NCI-H2196 (cell line): Measurements from ENCODE around the gene EPC1.
"Not testable (repeated sequence)": the region's sequence is repeated elsewhere in the genome, so short reads cannot be mapped to it uniquely, and the experiment has no call there.

Source experiments
- DNase-seq: peaks from one replicate; lab custom pipeline; 2025; ENCODE audit not compliant: unreplicated experiment; lab: John Stamatoyannopoulos, UW

Gene EPC1

GRCh38 chr10:32298075-32298812, 48.7 kb downstream of the EPC1 start:
- no peak for DNase-seq

GRCh38 chr10:32295027-32295426, 51.9 kb downstream of the EPC1 start:
- DNase-seq, result no peak

DNA sequence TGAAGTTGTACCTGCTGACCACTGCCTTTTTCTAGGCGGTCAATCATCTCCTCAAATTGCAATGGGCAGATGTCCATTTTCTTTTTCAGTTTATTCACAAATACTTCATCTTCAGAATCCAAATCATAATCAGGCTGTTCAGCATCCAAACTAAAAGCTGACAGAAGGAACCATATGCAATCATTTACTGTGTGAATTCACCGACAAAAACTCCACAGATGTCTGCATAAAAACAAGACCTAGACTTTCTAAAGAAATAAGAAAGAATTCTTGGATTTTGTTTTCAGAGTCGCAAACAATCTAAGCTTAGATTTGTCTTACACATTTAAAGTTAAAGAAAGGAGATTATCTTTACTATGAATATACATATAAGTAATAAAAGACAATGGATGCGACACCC, 53.4 kb downstream of the EPC1 start:
- DNase-seq, result no peak

DNA sequence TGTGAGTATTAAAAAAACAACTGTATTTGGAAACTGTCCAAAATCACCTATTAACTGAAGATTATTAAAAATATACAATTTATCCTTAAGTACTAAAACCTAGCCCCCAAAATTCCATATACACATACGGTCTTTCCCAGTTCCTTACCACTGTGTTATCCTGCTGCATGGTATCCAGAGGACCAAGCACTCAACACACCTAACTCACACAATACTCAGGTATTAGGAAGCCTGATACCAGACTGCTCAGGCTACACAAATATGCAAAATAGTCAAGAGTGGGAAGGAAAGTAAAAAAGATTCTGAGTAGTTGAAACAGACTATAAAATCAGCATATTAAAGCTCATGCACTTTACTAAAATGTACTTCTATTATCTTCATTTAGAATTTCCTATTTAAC, 67.2 kb downstream of the EPC1 start:
- DNase-seq, result no peak

GRCh38 chr10:32273336-32273735, 73.6 kb downstream of the EPC1 start:
- DNase-seq, result no peak

GRCh38 chr10:32271617-32272016, 75.3 kb downstream of the EPC1 start:
- no peak for DNase-seq

- DNase-seq, result no peak
These were observed 77.4 kb downstream of the EPC1 start for GRCh38 chr10:32269343-32270100.

- no peak for DNase-seq
These were observed 78.2 kb downstream of the EPC1 start for GRCh38 chr10:32268788-32269187.

DNA sequence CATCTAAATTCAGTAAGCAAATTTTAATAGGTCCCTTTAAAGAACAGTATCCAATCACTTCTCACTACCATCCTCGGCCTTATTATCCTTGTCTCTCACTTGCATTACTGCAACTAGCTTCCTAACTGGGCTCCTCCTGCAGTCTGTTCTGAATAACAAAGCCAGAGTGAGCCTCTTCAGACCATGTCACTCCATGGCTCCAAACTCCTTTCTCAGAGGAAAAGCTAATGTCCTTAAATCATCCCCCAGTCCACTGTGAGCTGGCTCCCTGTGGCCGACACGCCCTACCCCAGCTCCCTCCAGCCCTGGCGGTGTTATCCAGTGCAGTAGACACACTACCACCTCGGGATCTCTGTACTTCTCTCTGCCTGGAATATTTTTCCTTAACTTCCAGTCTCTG, 80.0 kb downstream of the EPC1 start:
- DNase-seq, result no peak

DNA sequence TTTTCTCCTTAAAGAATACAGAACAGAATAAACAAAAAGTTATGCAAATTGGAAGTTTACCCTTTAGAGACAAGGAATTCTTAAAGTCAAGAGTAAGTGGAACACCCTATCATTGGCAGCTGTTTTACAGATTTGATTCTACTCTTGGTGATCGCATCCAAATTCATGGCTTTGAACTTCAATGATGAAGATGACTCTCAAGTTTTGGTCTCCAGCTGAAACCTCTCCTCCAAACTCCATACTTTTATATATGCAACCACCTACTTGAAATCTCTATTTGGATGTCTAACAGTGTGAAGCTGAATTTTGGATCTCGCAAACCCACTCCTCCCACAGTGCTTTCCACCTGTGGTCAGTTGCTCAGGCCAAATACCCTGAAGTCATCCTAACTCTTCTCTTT, 80.4 kb downstream of the EPC1 start:
- no peak for DNase-seq

- DNase-seq, result no peak
These were observed 81.2 kb downstream of the EPC1 start for GRCh38 chr10:32265756-32266155.

DNA sequence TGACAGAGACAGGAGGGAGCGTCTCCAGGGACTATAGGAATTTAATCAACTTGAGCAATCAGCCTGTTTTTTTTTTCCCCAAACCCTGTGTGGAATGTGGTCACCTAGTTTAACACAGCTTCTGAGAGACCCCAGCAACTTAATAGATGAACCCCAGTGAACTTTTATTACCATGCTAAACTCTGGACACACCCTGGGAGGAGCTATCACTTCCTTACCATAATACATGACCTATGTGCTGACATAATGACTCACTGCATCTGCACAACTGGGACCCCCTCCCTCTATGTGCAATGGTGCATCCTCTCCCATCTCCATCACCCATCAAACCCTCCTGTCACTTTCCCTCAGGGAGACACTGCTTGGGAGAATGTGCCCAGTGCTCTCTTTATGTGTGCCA, 83.7 kb downstream of the EPC1 start:
- no peak for DNase-seq

- DNase-seq, result no peak
These were observed 87.4 kb downstream of the EPC1 start for GRCh38 chr10:32259551-32259950.

DNA sequence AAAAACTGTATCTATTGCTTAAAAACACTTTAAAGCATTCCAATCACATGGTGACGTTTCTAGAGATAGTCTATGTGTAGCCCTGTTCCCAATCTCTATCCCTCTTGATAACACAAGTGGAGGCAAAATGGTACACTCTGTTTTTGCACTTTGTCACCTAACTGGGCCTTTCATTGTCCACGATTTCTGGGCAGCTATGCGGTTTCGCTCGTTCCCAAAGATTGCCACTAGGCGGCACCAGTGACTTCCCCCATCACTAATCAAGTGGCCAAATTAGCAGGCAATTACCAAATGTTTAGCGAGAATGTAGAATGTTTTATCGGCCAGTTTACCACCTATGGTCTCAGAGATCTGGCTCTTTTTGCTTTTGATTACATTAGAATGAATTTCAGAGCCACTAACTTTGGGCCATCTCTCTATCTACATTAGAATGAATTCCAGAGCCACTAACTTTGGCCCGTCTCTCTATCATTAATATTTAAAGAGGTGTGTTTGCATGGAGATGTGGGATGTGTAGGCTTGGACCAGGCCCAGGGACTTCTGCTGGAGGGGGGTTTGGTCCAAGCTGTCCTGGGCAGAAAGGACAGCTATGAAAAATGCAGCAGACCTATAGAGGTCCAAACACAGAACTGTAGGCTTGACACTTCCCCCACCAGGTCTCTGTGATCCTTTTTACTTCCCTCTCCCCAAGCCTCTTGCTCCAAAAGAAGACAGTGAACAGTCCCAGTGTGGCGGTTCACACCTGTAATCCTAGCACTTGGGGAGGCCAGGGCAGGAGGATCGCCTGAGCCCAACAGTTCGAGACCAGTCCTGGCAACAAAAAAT, 90.1 kb downstream of the EPC1 start:
- peak; percentile 6 for DNase-seq

DNA sequence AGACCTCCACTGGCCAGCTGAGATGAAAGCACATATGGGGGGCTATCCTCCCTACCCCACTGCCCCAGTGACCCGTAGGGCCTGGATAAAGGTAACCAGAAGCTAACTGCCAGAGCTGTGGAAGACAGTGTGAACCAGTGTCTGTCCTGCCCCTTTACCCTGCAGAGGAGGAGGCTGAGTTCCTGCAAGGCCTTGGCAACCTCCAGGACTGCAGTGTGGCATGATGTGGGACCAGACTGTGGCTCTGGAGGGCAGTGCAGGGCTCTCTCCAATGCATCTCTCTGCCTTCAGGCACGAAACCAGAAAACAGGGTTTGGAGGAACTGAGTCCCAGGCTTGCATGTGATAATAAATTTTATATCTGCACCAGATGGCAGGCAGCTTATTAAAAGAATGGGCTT, 93.1 kb downstream of the EPC1 start:
- no peak for DNase-seq

DNA sequence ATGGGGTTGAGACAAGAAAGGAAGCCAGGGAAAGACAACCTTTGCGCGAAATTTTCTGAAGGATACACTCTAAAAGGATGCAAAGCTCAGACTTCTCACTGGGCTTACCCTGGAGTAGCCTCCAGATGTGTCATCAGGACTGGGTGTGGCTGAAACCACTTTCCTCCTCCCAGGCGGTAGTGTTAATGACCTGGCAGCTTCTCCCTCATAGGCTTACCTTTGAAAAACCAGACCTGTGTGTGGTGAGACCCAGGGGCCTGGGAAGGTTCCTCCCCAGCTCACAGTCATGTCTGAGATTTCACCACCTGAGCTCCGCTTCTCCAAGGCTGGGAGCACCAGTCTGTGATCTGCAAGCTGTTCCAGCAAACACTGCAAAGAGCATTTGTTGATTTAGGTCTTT, 93.7 kb downstream of the EPC1 start:
- no peak for DNase-seq

GRCh38 chr10:32250489-32250888, 96.5 kb downstream of the EPC1 start:
- not testable (repeated sequence) for DNase-seq

DNA sequence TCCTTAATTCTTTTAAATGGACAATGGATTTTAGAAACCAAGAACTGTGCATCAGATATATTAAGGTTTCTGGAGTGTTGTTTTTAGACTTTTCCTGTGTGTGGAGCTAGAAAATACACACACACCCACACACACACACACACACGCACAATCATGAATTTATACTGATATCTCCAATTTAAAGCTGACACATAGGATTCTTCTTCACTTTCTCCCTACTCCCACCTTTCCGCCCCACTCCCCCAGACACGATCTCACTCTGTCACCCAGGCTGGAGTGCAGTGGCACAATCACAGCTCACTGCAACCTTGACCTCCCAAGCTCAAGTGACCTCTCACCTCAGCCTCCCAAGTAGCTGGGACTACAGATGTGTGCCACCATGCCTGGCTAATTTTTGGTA, 100.3 kb downstream of the EPC1 start:
- no peak for DNase-seq

DNA sequence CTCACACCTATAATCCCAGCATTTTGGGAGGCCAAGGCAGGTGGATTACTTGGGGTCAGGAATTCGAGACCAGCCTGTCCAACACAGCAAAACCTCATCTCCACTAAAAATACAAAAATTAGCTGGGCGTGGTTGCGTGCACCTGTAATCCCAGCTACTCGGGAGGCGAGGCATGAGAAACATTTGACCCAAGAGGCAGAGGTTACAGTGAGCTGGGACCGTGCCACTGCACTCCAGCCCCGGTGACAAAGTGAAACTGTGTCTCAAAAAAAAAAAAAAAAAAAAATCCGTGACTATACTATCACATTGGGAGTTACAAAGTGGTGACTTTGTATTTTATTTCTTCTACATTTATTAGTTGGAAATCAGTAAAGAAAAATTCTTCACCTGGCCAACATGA, 101.2 kb downstream of the EPC1 start:
- no peak for DNase-seq

DNA sequence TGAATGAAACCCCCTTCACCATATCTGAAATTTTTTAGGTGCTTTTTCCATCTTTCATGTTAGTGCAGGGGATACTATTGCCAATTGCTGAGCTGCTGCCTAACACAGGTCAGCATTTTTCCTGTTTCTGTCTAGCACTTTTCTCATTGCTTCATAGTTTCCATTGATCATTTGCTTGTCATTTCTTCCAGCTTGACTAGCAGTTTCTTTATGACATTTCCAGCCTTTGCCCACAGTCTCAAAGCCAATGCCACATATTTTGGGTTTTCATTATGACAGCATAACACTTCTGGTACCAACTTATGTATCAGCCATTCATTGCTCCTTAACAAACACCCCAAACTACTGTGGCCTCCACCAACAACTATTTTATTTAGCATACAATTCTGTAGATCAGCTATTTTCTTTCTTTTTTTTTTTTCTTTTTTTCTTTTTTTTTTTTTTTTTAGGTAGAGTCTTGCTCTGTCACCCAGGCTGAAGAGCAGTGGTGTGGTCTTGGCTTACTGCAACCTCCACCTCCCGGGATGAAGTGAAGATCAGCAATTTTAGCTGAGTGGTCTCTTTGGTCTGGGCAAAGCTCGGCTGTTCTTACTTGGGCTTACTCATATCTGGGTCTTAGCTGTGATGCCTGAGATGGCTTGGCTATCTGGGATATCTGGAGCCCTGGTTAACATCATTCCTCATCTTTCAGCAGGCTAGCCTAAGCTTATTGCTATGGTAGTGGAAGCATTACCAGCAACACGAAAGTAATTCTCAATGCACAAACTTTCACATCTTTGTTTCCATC, 102.3 kb downstream of the EPC1 start:
- DNase-seq, result no peak

DNA sequence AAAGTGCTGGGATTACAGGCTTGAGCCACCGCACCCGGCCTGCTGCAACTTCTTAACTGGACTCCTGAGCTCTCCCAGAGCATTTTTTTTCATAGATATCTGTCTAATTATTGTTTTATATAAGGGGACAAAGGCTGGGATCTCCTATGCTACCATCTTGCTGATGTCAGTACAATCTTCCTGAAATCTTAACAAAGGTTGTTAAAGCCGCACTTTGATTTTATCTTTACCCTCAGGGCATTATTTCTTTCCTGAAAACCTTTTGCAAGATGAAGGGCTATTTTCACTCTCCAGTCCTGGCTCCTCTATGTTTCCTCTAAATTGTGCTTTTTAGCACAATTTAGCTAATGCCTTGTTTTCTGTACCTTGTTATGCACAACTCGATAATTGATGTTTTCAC, 102.9 kb downstream of the EPC1 start:
- DNase-seq, result no peak
